C4-2B (cell line): ENCODE data around the gene ZC3H7B.

Experiments
- CTCF ChIP-seq: fragments of 450-650 bp; conservative IDR thresholded peaks from 2 replicates; pipeline ENCODE4 v1.5.1; 2017; ENCODE audit warnings: mild to moderate bottlenecking
- ZFX ChIP-seq: fragments of 450-650 bp; IDR thresholded peaks from 2 replicates; pipeline ENCODE4 v1.6.1; 2017

GRCh38 chr22:41338614-41339212 lies 37.4 kb downstream of the ZC3H7B start:
- TF ChIP-seq CTCF (no peak), ZFX (no peak)
